Measurements from ENCODE around the gene STAU1. TPM values are rescaled to one million over a fixed set of nuclear protein-coding genes. Genes with fewer than 3 reads are reported as not detected.

Gene STAU1
- total and polyA plus RNA-seq, 2 of the 13 experiments (the other 11 are each of a cell fraction or from before 2014, with no cell fraction given), result 119 to 133 TPM

- intact Hi-C loops (cut with micrococcal nuclease; ENCODE audit: unreplicated experiment) (no loop called here), in situ Hi-C loops (cut with HindIII; ENCODE audit: extremely low pct_ligation_motif_present, low pct_unique_long_range_greater_than_20kb) (no loop called here)
- Histone ChIP-seq H3K4me2 (ENCODE audit: low read depth, low read length) (no peak overlapping the region), H3K9me3 (ENCODE audit: low read length) (peaks cover 6% of the 10 kb centered on the region), H3K27ac (ENCODE audit: extremely low read length, insufficient read depth, low read length) (no peak overlapping the region), H3K4me3 (replicated peaks in 1 of 3; ENCODE audit: insufficient read depth in 1 of 3, low read depth in 2 of 3, low read length in 3 of 3) (no peak overlapping the region), H3K27me3 (ENCODE audit: control insufficient read depth in 1 of 2, insufficient read depth in 2 of 2, low read length in 2 of 2) (no peaks in the 10 kb centered on the region), H3K36me3 (replicated peaks in 1 of 2; ENCODE audit: control insufficient read depth in 1 of 2, insufficient read depth in 2 of 2, low read length in 2 of 2) (no peaks in the 10 kb centered on the region), H4K20me1 (ENCODE audit: insufficient read depth, low read length) (no peaks in the 10 kb centered on the region), H3K79me2 (ENCODE audit: insufficient read depth, low read length) (no peaks in the 10 kb centered on the region), H3K4me1 (ENCODE audit: insufficient read depth, low read length) (0 out of 2 replicates have a peak, but pooled peaks cover 12% of the 10 kb centered on the region), H2AFZ (ENCODE audit: low read length) (no peak overlapping the region), H3K9ac (ENCODE audit: insufficient read depth, low read depth, low read length) (no peak overlapping the region)
- ATAC-seq, result no peak
- ChIA-PET POLR2A (interaction anchor here (1.1 kb wide), 1 partner anchor 9 kb away, joined by 4 read pairs; the partner anchor contains the start of gene DDX27), CTCF (ENCODE audit: low intra/inter-chr PET ratio, low total read pairs) (no interaction called here)
- no peak for DNase-seq (ENCODE audit: low spot score)
- WGBS (ENCODE audit: low lambda C conversion rate), result 83% methylated on average over 1 of the region's 1 CpG
- FAIRE-seq, result no peak
- no TSS peak for BruUV-seq (replicated peaks)
- TF ChIP-seq AHDC1 (CRISPR knock-in tag; IDR thresholded peaks at IDR 0.05; ENCODE audit: borderline replicate concordance) (peak; percentile 44; the same call in 1 of the 2 replicates), GATAD2A (CRISPR knock-in tag; IDR thresholded peaks at IDR 0.05) (peak; percentile 58), SKI (IDR thresholded peaks at IDR 0.05; ENCODE audit: partially characterized antibody) (peak; percentile 39), TEAD3 (CRISPR knock-in tag; optimal IDR thresholded peaks at IDR 0.05; ENCODE audit: borderline replicate concordance) (peak; percentile 66), TRIM24 (CRISPR knock-in tag; IDR thresholded peaks at IDR 0.05) (0 out of 2 replicates have a peak, but pooled peaks have one; percentile 50), PRDM15 (CRISPR knock-in tag; IDR thresholded peaks at IDR 0.05) (no peak), GABPA (IDR thresholded peaks at IDR 0.05; ENCODE audit: low read depth, low read length) (no peak), GABPA (CRISPR knock-in tag; IDR thresholded peaks at IDR 0.05; ENCODE audit: low read depth) (peak; percentile 40; the same call in 1 of the 2 replicates), SAP130 (CRISPR knock-in tag; IDR thresholded peaks at IDR 0.05; ENCODE audit: low read depth) (peak; percentile 69), TFAP4 (IDR thresholded peaks at IDR 0.05; ENCODE audit: borderline replicate concordance, low read depth) (peak; percentile 94), FOXK1 (CRISPR knock-in tag; IDR thresholded peaks at IDR 0.05; ENCODE audit: borderline replicate concordance, low read depth) (no peak), SETDB1 (CRISPR knock-in tag; IDR thresholded peaks at IDR 0.05; ENCODE audit: borderline replicate concordance) (peak; percentile 82; the same call in 1 of the 2 replicates), ZNF737 (CRISPR knock-in tag; IDR thresholded peaks at IDR 0.05; ENCODE audit: borderline replicate concordance) (no peak)
These were observed 22.1 kb upstream of the STAU1 start for GRCh38 chr20:49210101-49210756.
